ENCODE measurements around the gene RIC1. TPM values are rescaled to one million over a fixed set of nuclear protein-coding genes. Genes with fewer than 3 reads are reported as not detected.
A peak's percentile ranks its signal among the peaks of the same experiment; 100 is the strongest.

Gene RIC1
- total and polyA plus RNA-seq, 2 of the 13 experiments (the other 11 are each of a cell fraction or from before 2014, with no cell fraction given), result 18.2 to 19.0 TPM

- no peak for TF ChIP-seq THAP8 (CRISPR knock-in tag; IDR thresholded peaks at IDR 0.05; ENCODE audit: borderline replicate concordance)
- TF ChIP-seq NONO (IDR thresholded peaks at IDR 0.05), result no peak
- peak; percentile 56 for TF ChIP-seq NONO (CRISPR knock-in tag; conservative IDR thresholded peaks at IDR 0.05)
- peak; percentile 71; the same call in 1 of the 2 replicates for TF ChIP-seq NFKB2 (CRISPR knock-in tag; IDR thresholded peaks at IDR 0.05; ENCODE audit: borderline replicate concordance)
- no peak for TF ChIP-seq NPAS2 (CRISPR knock-in tag; IDR thresholded peaks at IDR 0.05; ENCODE audit: borderline replicate concordance)
- TF ChIP-seq ZNF782 (CRISPR knock-in tag; IDR thresholded peaks at IDR 0.05; ENCODE audit: borderline replicate concordance), result no peak
- TF ChIP-seq TFDP2 (CRISPR knock-in tag; IDR thresholded peaks at IDR 0.05), result peak; percentile 42; the same call in 1 of the 2 replicates
- peak; percentile 33; the same call in 1 of the 2 replicates for TF ChIP-seq KLF6 (CRISPR knock-in tag; IDR thresholded peaks at IDR 0.05)
- TF ChIP-seq ZNF746 (CRISPR knock-in tag; IDR thresholded peaks at IDR 0.05), result peak; percentile 66
- no peak; the same call in 1 of the 2 replicates for TF ChIP-seq ZXDC (CRISPR knock-in tag; IDR thresholded peaks at IDR 0.05)
- 0 out of 2 replicates have a peak, but pooled peaks have one; percentile 43 for TF ChIP-seq ZNF547 (CRISPR knock-in tag; IDR thresholded peaks at IDR 0.05)
- TF ChIP-seq ZNF431 (CRISPR knock-in tag; IDR thresholded peaks at IDR 0.05; ENCODE audit: borderline replicate concordance, low read depth), result 0 out of 2 replicates have a peak, but pooled peaks have one; percentile 54
- peak; percentile 57; the same call in 1 of the 2 replicates for TF ChIP-seq ATF2 (CRISPR knock-in tag; IDR thresholded peaks at IDR 0.05)
- peak; percentile 78; the same call in 1 of the 2 replicates for TF ChIP-seq YEATS4 (CRISPR knock-in tag; IDR thresholded peaks at IDR 0.05; ENCODE audit: borderline replicate concordance)
- TF ChIP-seq ZNF629 (CRISPR knock-in tag; conservative IDR thresholded peaks at IDR 0.05), result peak; percentile 12; the same call in 1 of the 2 replicates
- TF ChIP-seq ZNF343 (CRISPR knock-in tag; IDR thresholded peaks at IDR 0.05), result 0 out of 2 replicates have a peak, but pooled peaks have one; percentile 38
- peak; percentile 60; the same call in 1 of the 2 replicates for TF ChIP-seq ZNF280B (CRISPR knock-in tag; IDR thresholded peaks at IDR 0.05; ENCODE audit: borderline replicate concordance)
- 0 out of 2 replicates have a peak, but pooled peaks have one; percentile 17 for TF ChIP-seq TEAD2 (CRISPR knock-in tag; IDR thresholded peaks at IDR 0.05)
- peak; percentile 64; the same call in 1 of the 2 replicates for TF ChIP-seq ZNF570 (CRISPR knock-in tag; IDR thresholded peaks at IDR 0.05; ENCODE audit: borderline replicate concordance)
- TF ChIP-seq ZNF891 (CRISPR knock-in tag; IDR thresholded peaks at IDR 0.05), result peak; percentile 76
- TF ChIP-seq ZNF224 (CRISPR knock-in tag; IDR thresholded peaks at IDR 0.05), result 0 out of 2 replicates have a peak, but pooled peaks have one; percentile 24
Measured at GRCh38 chr9:5628530-5629311, at the start of gene RIC1 (continued).
